Osteoblast (primary cell): ENCODE measurements around the gene RAX2. TPM values are rescaled to one million over a fixed set of nuclear protein-coding genes. Genes with fewer than 3 reads are reported as not detected.
A peak's percentile ranks its signal among the peaks of the same experiment; 100 is the strongest.

ENCODE experiments used
- DNase-seq: peaks from one replicate; pipeline ENCODE4 v3.0.0; 2011; ENCODE audit warnings: low spot score, mixed read lengths; ENCODE audit not compliant: insufficient read length; ENCODE audit errors: missing footprints
- H2AFZ ChIP-seq: 2 replicates; pipeline ENCODE4 v1.6.0; 2011; ENCODE audit warnings: mild to moderate bottlenecking, low read length
- H3K27ac ChIP-seq: 2 replicates; pipeline ENCODE4 v1.5.1; 2011; ENCODE audit warnings: mild to moderate bottlenecking, low read depth, low read length, moderate library complexity
- H3K27me3 ChIP-seq: 2 replicates; pipeline ENCODE4 v1.6.0; 2012; ENCODE audit warnings: mild to moderate bottlenecking, control low read depth, inconsistent platforms, low read length, moderate library complexity; ENCODE audit not compliant: insufficient read depth
- H3K36me3 ChIP-seq: 2 replicates; pipeline ENCODE4 v1.5.1; 2011; ENCODE audit warnings: mild to moderate bottlenecking, low read length, control low read depth, moderate library complexity; ENCODE audit not compliant: insufficient read depth
- H3K4me1 ChIP-seq: 2 replicates; pipeline ENCODE4 v1.5.1; 2011; ENCODE audit warnings: mild to moderate bottlenecking, low read length, control low read depth, moderate library complexity; ENCODE audit not compliant: insufficient read depth
- H3K4me2 ChIP-seq: 2 replicates; pipeline ENCODE4 v1.6.0; 2011; ENCODE audit warnings: mild to moderate bottlenecking, low read length; ENCODE audit not compliant: insufficient read depth
- H3K4me3 ChIP-seq: fragments of 200-600 bp; sonication (generic); 3 replicates; pipeline ENCODE4 v1.5.1; 2012; ENCODE audit warnings: mild to moderate bottlenecking, low read length, inconsistent platforms; ENCODE audit not compliant: insufficient read depth
- H3K79me2 ChIP-seq: 2 replicates; pipeline ENCODE4 v1.6.0; 2012; ENCODE audit warnings: mild to moderate bottlenecking, low read length, control low read depth, inconsistent platforms; ENCODE audit not compliant: insufficient read depth
- H3K9me3 ChIP-seq: 2 replicates; pipeline ENCODE4 v1.5.1; 2011; ENCODE audit warnings: low read depth, low read length, control low read depth
- H4K20me1 ChIP-seq: 2 replicates; pipeline ENCODE4 v1.6.0; 2012; ENCODE audit warnings: mild to moderate bottlenecking, low read length, control low read depth; ENCODE audit not compliant: insufficient read depth
- total RNA-seq: library from RNA; depleted of rRNA; stranded (reverse); fragments of >200 nt; gene quantifications from 2 replicates; pipeline ENCODE4 v1.2.3, GENCODE V29; 2012
- TF ChIP-seq, protein P1 (sequence below): IDR thresholded peaks from 2 replicates; pipeline ENCODE4 v1.5.1; 2011; ENCODE audit warnings: mild to moderate bottlenecking, low read depth, low read length, moderate library complexity; ENCODE audit errors: extremely low read depth

RAX2 gene
- total RNA-seq, 1 donor, result not detected

DNA sequence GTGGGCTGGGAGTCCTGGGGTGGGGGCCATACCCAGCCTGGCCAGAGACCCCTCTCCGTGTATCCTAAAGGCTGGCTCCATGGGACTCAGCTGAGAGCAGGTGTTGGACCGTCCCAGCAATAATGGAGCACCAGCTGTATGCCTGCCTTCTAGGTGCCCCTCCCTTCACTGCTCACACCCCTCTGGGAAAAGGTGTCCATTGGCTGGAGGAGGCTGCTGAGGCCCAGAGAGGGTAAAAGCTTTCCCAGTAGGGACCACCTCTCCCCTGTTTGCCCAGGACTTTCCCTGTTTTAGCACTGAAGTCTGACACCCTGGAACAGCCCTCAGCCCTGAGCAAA is 3.3 kb upstream of the RAX2 start:
- H3K36me3 ChIP-seq, result no peaks in the 10 kb centered on the region
- DNase-seq, result no peak
- H3K4me3 ChIP-seq, result no peak overlapping the region
- H3K4me1 ChIP-seq, result no peaks in the 10 kb centered on the region
- no peak overlapping the region for H2AFZ ChIP-seq
- TF ChIP-seq, protein P1, sequence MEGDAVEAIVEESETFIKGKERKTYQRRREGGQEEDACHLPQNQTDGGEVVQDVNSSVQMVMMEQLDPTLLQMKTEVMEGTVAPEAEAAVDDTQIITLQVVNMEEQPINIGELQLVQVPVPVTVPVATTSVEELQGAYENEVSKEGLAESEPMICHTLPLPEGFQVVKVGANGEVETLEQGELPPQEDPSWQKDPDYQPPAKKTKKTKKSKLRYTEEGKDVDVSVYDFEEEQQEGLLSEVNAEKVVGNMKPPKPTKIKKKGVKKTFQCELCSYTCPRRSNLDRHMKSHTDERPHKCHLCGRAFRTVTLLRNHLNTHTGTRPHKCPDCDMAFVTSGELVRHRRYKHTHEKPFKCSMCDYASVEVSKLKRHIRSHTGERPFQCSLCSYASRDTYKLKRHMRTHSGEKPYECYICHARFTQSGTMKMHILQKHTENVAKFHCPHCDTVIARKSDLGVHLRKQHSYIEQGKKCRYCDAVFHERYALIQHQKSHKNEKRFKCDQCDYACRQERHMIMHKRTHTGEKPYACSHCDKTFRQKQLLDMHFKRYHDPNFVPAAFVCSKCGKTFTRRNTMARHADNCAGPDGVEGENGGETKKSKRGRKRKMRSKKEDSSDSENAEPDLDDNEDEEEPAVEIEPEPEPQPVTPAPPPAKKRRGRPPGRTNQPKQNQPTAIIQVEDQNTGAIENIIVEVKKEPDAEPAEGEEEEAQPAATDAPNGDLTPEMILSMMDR, result no peak
- no peaks in the 10 kb centered on the region for H4K20me1 ChIP-seq
- H3K4me2 ChIP-seq, result no peak overlapping the region
- H3K79me2 ChIP-seq, result no peaks in the 10 kb centered on the region
- no peaks in the 10 kb centered on the region for H3K27me3 ChIP-seq
- no peak overlapping the region for H3K27ac ChIP-seq
- no peaks in the 10 kb centered on the region for H3K9me3 ChIP-seq

DNA sequence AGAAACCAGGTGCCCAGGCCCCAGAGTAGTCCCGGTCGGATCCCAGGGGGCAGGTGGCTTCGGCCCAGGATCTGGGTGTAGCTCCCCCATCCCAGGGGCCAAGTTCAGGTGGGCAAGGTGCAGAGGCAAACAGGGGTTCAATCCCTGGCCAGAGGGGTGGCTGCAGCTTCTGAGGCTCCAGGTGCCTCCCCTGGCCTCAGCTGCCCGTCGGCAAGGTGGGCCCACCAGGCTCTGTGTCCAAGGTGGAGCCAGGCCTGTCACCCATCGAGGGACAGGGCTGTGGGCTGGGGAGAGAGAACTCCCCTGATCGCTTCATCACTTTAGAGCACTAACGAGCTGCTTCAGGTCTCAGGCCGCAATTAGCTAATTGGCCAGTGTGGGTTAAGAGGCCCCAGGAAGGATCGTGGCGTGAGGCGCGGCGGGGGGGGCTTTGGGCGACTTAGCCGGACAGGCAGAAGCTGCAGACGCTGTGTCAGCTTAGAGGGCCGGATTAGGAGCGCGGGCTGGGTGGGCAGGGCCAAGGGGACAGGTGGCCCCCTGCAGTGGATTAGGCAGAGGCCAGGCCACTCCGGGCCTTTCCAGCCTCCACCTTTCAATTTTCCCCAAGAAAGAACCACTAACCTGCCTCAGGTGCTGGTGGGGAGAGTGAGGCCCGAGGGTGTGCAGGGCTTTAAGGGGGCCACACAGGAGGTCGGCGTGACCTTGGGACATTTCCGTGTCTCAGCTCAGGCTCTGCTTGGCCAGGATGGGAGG is 2.8 kb upstream of the RAX2 start:
- H3K4me2 ChIP-seq, result no peak overlapping the region
- H3K79me2 ChIP-seq, result no peaks in the 10 kb centered on the region
- H3K27me3 ChIP-seq, result no peaks in the 10 kb centered on the region
- H3K4me3 ChIP-seq, result no peak overlapping the region
- H2AFZ ChIP-seq, result no peak overlapping the region
- DNase-seq, result peak; percentile 82
- no peak overlapping the region for H3K27ac ChIP-seq
- H4K20me1 ChIP-seq, result no peaks in the 10 kb centered on the region
- H3K9me3 ChIP-seq, result no peaks in the 10 kb centered on the region
- H3K4me1 ChIP-seq, result no peaks in the 10 kb centered on the region
- no peaks in the 10 kb centered on the region for H3K36me3 ChIP-seq
- TF ChIP-seq, protein P1, result no peak

DNA sequence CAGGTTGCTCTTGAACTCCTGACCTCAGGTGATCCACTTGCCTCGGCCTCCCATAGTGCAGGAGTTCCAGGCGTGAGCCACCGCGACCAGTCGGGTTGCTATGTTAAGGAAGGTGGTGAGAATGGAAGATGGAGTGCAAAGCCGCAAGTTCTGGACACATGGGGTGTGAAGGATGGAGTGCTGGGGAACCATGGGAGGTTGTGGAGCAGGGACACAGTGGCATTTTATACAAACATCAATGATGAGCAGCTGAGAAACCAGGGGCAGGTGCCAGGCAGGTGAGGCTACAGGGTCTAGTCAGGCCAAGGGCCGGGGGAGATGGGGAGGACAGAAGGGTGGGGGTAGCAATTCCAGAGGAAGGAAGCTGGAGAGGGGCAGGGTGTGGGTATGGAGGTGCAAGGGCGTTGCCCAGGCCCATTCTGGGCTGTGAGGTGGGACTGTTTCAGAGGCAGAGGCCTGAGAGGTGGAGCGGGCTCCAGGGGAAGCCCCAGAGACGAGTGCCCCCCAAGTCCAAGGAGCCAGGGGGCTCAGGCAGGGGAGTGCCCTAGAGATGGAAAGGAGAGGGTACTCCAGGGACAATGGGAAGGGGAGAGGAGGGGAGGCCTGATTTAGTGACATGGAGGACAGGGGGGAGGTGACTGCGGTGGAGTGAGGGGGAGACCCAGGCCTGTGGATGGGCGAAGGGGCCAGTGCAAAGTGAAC is 1.9 kb upstream of the RAX2 start:
- Histone ChIP-seq H3K9me3 (no peaks in the 10 kb centered on the region), H4K20me1 (no peaks in the 10 kb centered on the region), H3K4me2 (no peak overlapping the region), H3K4me3 (no peak overlapping the region), H3K4me1 (no peaks in the 10 kb centered on the region), H3K27me3 (no peaks in the 10 kb centered on the region), H3K27ac (no peak overlapping the region), H3K79me2 (no peaks in the 10 kb centered on the region), H2AFZ (no peak overlapping the region), H3K36me3 (no peaks in the 10 kb centered on the region)
- TF ChIP-seq, protein P1, result no peak
- peak; percentile 81 for DNase-seq
